ENCODE data around the gene ANKRD26. TPM values are rescaled to one million over a fixed set of nuclear protein-coding genes. Genes with fewer than 3 reads are reported as not detected.

The ANKRD26 gene
- total and polyA plus RNA-seq, 2 of the 13 experiments (the other 11 are each of a cell fraction or from before 2014, with no cell fraction given) = 1.5 to 9.6 TPM

DNA sequence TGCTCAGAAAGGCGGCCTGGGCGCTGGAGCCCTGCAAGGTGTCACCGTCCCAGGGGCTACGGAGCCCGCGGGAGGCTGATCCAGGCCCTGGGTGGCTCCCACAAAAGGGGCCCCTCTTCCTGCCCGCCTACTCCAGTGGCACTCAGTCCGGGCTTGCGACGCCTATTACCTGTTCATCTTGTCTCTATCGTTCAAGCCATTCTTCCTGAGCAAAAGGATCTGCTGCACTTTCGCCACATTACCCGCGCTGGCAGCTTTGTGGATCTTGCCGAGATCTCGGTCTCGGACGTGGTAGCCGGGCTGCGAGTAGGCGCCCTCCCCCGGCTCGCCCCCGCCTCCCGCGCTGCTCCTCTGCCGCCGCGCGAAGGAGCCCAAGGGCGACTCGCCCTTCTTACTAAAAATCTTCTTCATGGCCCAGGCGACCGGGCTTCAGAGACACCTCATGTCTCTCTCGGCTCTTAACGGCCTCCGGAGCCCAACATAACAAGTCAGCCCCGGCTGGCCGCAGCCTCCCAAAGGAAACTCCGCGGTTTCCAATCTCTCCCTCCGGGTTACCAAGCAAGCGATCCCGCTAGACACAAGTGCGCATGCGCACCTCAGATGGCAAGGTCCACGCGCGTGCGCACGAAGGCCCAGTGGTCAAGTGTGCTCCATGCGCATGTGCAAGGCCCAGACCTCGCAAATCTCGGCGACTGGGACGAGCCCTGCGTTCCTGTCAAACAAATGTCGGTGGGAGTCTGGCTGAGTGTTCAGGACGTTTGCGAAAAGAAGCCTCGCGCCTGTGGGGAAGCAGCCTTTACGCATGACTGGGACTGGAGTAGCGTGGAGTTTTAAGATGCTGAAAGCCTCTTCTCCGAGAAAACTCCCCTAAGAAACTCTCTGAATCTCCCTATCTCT, at the start of gene ANKRD26 (continued):
- TF ChIP-seq ARNTL (CRISPR knock-in tag; IDR thresholded peaks at IDR 0.05) (no peak), NFE2L2 (IDR thresholded peaks at IDR 0.05; ENCODE audit: low read length) (no peak), AKAP8 (CRISPR knock-in tag; IDR thresholded peaks at IDR 0.05) (no peak), ZNF7 (CRISPR knock-in tag; IDR thresholded peaks at IDR 0.05) (no peak), ZNF607 (CRISPR knock-in tag; IDR thresholded peaks at IDR 0.05; ENCODE audit: borderline replicate concordance) (0 out of 2 replicates have a peak, but pooled peaks have one; percentile 56), JUNB (CRISPR knock-in tag; IDR thresholded peaks at IDR 0.05; ENCODE audit: borderline replicate concordance) (no peak), ZSCAN25 (CRISPR knock-in tag; IDR thresholded peaks at IDR 0.05) (peak; percentile 27; the same call in 1 of the 2 replicates), CBX2 (IDR thresholded peaks at IDR 0.05; ENCODE audit: low read depth, low read length) (no peak), CBX2 (CRISPR knock-in tag; IDR thresholded peaks at IDR 0.05; ENCODE audit: low read depth) (no peak), ZNF30 (CRISPR knock-in tag; IDR thresholded peaks at IDR 0.05) (no peak), GABPB1 (CRISPR knock-in tag; IDR thresholded peaks at IDR 0.05) (peak; percentile 71), ZNF232 (CRISPR knock-in tag; IDR thresholded peaks at IDR 0.05; ENCODE audit: borderline replicate concordance) (no peak), MAFK (conservative IDR thresholded peaks at IDR 0.05 in 1 of 2, IDR thresholded peaks at IDR 0.05 in 1 of 2; ENCODE audit: low read length in 2 of 2) (no peak), ZNF570 (CRISPR knock-in tag; IDR thresholded peaks at IDR 0.05; ENCODE audit: borderline replicate concordance) (no peak), RORA (CRISPR knock-in tag; IDR thresholded peaks at IDR 0.05) (no peak), ZFY (CRISPR knock-in tag; IDR thresholded peaks at IDR 0.05) (peak; percentile 79), PHF5A (CRISPR knock-in tag; IDR thresholded peaks at IDR 0.05; ENCODE audit: low read depth, unreplicated experiment) (no peak)
- TF ChIP-seq, protein P1, sequence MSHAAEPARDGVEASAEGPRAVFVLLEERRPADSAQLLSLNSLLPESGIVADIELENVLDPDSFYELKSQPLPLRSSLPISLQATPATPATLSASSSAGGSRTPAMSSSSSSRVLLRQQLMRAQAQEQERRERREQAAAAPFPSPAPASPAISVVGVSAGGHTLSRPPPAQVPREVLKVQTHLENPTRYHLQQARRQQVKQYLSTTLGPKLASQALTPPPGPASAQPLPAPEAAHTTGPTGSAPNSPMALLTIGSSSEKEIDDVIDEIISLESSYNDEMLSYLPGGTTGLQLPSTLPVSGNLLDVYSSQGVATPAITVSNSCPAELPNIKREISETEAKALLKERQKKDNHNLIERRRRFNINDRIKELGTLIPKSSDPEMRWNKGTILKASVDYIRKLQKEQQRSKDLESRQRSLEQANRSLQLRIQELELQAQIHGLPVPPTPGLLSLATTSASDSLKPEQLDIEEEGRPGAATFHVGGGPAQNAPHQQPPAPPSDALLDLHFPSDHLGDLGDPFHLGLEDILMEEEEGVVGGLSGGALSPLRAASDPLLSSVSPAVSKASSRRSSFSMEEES (CRISPR knock-in tag; IDR thresholded peaks at IDR 0.05) = no peak
- TF ChIP-seq, protein P2, sequence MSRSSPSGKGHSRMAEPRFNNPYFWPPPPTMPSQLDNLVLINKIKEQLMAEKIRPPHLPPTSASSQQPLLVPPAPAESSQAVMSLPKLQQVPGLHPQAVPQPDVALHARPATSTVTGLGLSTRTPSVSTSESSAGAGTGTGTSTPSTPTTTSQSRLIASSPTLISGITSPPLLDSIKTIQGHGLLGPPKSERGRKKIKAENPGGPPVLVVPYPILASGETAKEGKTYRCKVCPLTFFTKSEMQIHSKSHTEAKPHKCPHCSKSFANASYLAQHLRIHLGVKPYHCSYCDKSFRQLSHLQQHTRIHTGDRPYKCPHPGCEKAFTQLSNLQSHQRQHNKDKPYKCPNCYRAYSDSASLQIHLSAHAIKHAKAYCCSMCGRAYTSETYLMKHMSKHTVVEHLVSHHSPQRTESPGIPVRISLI (CRISPR knock-in tag; IDR thresholded peaks at IDR 0.05; ENCODE audit: borderline replicate concordance) = 0 out of 2 replicates have a peak, but pooled peaks have one; percentile 14
- TF ChIP-seq, protein P3, sequence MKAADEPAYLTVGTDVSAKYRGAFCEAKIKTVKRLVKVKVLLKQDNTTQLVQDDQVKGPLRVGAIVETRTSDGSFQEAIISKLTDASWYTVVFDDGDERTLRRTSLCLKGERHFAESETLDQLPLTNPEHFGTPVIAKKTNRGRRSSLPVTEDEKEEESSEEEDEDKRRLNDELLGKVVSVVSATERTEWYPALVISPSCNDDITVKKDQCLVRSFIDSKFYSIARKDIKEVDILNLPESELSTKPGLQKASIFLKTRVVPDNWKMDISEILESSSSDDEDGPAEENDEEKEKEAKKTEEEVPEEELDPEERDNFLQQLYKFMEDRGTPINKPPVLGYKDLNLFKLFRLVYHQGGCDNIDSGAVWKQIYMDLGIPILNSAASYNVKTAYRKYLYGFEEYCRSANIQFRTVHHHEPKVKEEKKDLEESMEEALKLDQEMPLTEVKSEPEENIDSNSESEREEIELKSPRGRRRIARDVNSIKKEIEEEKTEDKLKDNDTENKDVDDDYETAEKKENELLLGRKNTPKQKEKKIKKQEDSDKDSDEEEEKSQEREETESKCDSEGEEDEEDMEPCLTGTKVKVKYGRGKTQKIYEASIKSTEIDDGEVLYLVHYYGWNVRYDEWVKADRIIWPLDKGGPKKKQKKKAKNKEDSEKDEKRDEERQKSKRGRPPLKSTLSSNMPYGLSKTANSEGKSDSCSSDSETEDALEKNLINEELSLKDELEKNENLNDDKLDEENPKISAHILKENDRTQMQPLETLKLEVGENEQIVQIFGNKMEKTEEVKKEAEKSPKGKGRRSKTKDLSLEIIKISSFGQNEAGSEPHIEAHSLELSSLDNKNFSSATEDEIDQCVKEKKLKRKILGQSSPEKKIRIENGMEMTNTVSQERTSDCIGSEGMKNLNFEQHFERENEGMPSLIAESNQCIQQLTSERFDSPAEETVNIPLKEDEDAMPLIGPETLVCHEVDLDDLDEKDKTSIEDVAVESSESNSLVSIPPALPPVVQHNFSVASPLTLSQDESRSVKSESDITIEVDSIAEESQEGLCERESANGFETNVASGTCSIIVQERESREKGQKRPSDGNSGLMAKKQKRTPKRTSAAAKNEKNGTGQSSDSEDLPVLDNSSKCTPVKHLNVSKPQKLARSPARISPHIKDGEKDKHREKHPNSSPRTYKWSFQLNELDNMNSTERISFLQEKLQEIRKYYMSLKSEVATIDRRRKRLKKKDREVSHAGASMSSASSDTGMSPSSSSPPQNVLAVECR (CRISPR knock-in tag; IDR thresholded peaks at IDR 0.05; ENCODE audit: borderline replicate concordance) = peak; percentile 87
- TF ChIP-seq, protein P4, sequence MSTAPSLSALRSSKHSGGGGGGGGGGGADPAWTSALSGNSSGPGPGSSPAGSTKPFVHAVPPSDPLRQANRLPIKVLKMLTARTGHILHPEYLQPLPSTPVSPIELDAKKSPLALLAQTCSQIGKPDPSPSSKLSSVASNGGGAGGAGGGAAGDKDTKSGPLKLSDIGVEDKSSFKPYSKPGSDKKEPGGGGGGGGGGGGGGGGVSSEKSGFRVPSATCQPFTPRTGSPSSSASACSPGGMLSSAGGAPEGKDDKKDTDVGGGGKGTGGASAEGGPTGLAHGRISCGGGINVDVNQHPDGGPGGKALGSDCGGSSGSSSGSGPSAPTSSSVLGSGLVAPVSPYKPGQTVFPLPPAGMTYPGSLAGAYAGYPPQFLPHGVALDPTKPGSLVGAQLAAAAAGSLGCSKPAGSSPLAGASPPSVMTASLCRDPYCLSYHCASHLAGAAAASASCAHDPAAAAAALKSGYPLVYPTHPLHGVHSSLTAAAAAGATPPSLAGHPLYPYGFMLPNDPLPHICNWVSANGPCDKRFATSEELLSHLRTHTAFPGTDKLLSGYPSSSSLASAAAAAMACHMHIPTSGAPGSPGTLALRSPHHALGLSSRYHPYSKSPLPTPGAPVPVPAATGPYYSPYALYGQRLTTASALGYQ (CRISPR knock-in tag; IDR thresholded peaks at IDR 0.05) = 0 out of 2 replicates have a peak, but pooled peaks have one; percentile 32
